OCI-LY7 (cell line): ENCODE data around the gene KLHDC8A.

Source experiments
- CTCF ChIP-seq: fragments of 200-600 bp; sonication (generic); conservative IDR thresholded peaks from 2 replicates; pipeline ENCODE4 v1.5.1; 2014; ENCODE audit warnings: mild to moderate bottlenecking, antibody characterized with exemption, low read length, moderate library complexity, mixed read lengths
- EZH2phosphoT487 ChIP-seq: fragments of 200-600 bp; sonication (generic); IDR thresholded peaks from 2 replicates; pipeline ENCODE4 v1.6.1; 2018; ENCODE audit warnings: low read depth, borderline replicate concordance, mild to moderate bottlenecking, mixed run types, antibody characterized with exemption, low read length, moderate library complexity, mixed read lengths

- TF ChIP-seq CTCF (no peak), EZH2phosphoT487 (no peak)
Measured at GRCh38 chr1:205368478-205368877, 11.8 kb upstream of the KLHDC8A start.
